Activated CD4-positive, alpha-beta T cell treated with anti-CD3 and anti-CD28 coated beads for 36 hours (primary cell): Measurements from ENCODE around the gene HOXD8. TPM values are rescaled to one million over a fixed set of nuclear protein-coding genes. Genes with fewer than 3 reads are reported as not detected.

ENCODE experiments used
- ATAC-seq: fragments of 200-7000 bp; cut with Tn5 transposase; one replicate; pipeline ENCODE4 v1.10.0; 2021; ENCODE audit warnings: mild to moderate bottlenecking, moderate library complexity
- CTCF ChIA-PET: fragments of 350-600 bp; sonication (Branson Sonifier 250); formaldehyde crosslinking; loops from one replicate; lab custom pipeline; 2021; ENCODE audit warnings: antibody characterized with exemption; lab: Charles Lee
- POLR2A ChIA-PET: fragments of 350-600 bp; sonication (Branson Sonifier 250); formaldehyde crosslinking; loops from one replicate; lab custom pipeline; 2021; ENCODE audit warnings: antibody characterized with exemption, inconsistent platforms; lab: Charles Lee
- DNase-seq: peaks from one replicate; pipeline ENCODE4 v3.0.0-alpha.2; 2020
- H3K27ac Mint-ChIP-seq: one replicate; pipeline ENCODE4 v1.8.0; 2021; ENCODE audit warnings: mixed read lengths
- H3K27me3 Mint-ChIP-seq: one replicate; pipeline ENCODE4 v1.8.0; 2021; ENCODE audit warnings: mixed read lengths
- H3K36me3 Mint-ChIP-seq: one replicate; pipeline ENCODE4 v1.8.0; 2021; ENCODE audit warnings: low read depth, mixed read lengths
- H3K4me1 Mint-ChIP-seq: one replicate; pipeline ENCODE4 v1.8.0; 2021; ENCODE audit warnings: mixed read lengths
- H3K4me3 Mint-ChIP-seq: one replicate; pipeline ENCODE4 v1.8.0; 2021; ENCODE audit warnings: mild to moderate bottlenecking, moderate library complexity, mixed read lengths
- H3K9me3 Mint-ChIP-seq: one replicate; pipeline ENCODE4 v1.8.0; 2021; ENCODE audit warnings: low read depth, mixed read lengths
- intact Hi-C, 2 experiments: fragments of 100-400 bp; cut with DNase I in 1 of 2; cut with micrococcal nuclease in 1 of 2; formaldehyde crosslinking; loops; one replicate each; pipeline versions ENCODE4 v1.14.2 to v1.15.1; 2022 to 2024; cut with DNase I, micrococcal nuclease
- microRNA-seq: library from miRNA; unstranded; fragments of <30 nt; microRNA quantifications from one replicate; pipeline ENCODE4 v1.2.0, GENCODE V29; 2021; ENCODE audit warnings: borderline replicate concordance
- total RNA-seq, 2 experiments: library from RNA; stranded (reverse); gene quantifications; one replicate each; pipeline ENCODE4 v1.2.3, GENCODE V29; 2021

Gene HOXD8
- total RNA-seq, 2 experiments from 2014 or later, result not detected

- Mint-ChIP-seq H3K4me3 (no peak overlapping the region), H3K36me3 (no peaks in the 10 kb centered on the region), H3K4me1 (peaks cover 15% of the 10 kb centered on the region), H3K27me3 (peaks cover 69% of the 10 kb centered on the region), H3K9me3 (no peaks in the 10 kb centered on the region), H3K27ac (no peak overlapping the region)
- intact Hi-C loops, result no loop called here
- POLR2A ChIA-PET, result no interaction called here
- DNase-seq, result no peak
- CTCF ChIA-PET, result interaction anchor here (0.6 to 1.0 kb wide), 3 partner anchors 15 to 78 kb away, joined by 3 to 4 read pairs (median 3); no protein-coding TSS in a partner anchor
- no peak for ATAC-seq
Observed at GRCh38 chr2:176178757-176179295, 49.3 kb downstream of the HOXD8 start.

DNA sequence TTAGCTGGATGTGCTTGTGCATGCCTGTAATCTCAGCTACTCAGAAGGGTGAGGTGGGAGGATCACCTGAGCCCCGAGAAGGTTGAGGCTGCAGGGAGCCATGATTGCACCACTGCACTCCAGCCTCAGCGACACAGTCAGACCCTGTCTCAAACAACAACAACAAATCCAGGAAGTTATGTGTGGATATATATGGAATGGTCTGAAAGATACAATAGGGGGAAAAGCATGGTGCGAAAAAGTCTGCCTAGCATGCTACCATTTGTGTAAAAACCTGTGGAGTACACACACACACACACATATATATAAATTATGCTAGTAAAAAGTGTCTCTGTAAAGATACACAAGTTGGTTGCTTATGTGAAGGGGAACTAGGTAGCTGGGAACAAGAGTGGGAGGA lies 52.0 kb downstream of the HOXD8 start:
- DNase-seq, result no peak
- CTCF ChIA-PET, result interaction anchor here (0.7 to 2.0 kb wide), 2 partner anchors 19 to 373 kb away, joined by 3 to 6 read pairs; no protein-coding TSS in a partner anchor

More for the DNA sequence above, 52.0 kb downstream of the HOXD8 start:
- Mint-ChIP-seq H3K27ac (no peak overlapping the region), H3K4me1 (peaks cover 5% of the 10 kb centered on the region), H3K9me3 (no peaks in the 10 kb centered on the region), H3K4me3 (no peak overlapping the region), H3K27me3 (peaks cover 60% of the 10 kb centered on the region), H3K36me3 (no peaks in the 10 kb centered on the region)
- ATAC-seq, result no peak
- POLR2A ChIA-PET, result no interaction called here
- intact Hi-C loops, result no loop called here

Small RNA genes lying within 50 kb of the gene (microRNA-seq; reads per million reads assigned to microRNA genes)
- gene MIR10B, result 2.1 reads per million

Other genes with a start within 250 kb of the HOXD8 start
- 10 to 100 TPM; 27.3 to 36.0 TPM for gene LNPK, start 127.4 kb upstream of the HOXD8 start, total RNA-seq
- gene EVX2, start 45.7 kb upstream of the HOXD8 start, total RNA-seq, result not detected
- gene HOXD13, start 37.0 kb upstream of the HOXD8 start, total RNA-seq, result not detected
- not detected for gene HOXD12, start 29.9 kb upstream of the HOXD8 start, total RNA-seq
- not detected for gene HOXD11, start 22.4 kb upstream of the HOXD8 start, total RNA-seq
- gene HOXD10, start 12.9 kb upstream of the HOXD8 start, total RNA-seq, result not detected
- gene HOXD9, start 7.0 kb upstream of the HOXD8 start, total RNA-seq, result not detected
- gene HOXD4, start 21.8 kb downstream of the HOXD8 start, total RNA-seq, result not detected
- gene HOXD3, start 27.6 kb downstream of the HOXD8 start, total RNA-seq, result not detected
- gene HOXD1, start 59.0 kb downstream of the HOXD8 start, total RNA-seq, result not detected
- 10 to 100 TPM; 22.6 to 28.6 TPM for gene MTX2, start 139.7 kb downstream of the HOXD8 start, total RNA-seq